ENCODE data around the gene CCDC112.
A peak's percentile ranks its signal among the peaks of the same experiment; 100 is the strongest.

Gene CCDC112

DNA sequence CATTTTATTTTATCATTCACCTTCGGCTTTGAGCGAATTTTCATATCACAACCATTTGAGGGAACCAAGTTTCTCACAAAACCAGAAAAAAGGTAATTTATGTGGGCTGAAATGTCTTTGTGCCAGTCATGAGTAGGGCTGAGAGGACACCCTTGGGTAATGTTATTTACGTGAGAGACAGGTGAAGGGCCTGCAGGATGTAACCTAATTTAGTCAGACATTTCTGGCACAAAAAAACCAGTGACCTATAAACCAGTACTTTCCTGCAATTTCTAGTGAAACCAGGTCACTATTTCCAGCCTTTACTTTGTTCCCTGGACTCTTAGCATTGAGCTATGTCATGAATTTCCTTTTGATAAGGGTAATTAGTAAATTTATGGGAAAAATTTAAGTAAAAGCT is 17.2 kb upstream of the CCDC112 start:
- no peak for DNase-seq

DNA sequence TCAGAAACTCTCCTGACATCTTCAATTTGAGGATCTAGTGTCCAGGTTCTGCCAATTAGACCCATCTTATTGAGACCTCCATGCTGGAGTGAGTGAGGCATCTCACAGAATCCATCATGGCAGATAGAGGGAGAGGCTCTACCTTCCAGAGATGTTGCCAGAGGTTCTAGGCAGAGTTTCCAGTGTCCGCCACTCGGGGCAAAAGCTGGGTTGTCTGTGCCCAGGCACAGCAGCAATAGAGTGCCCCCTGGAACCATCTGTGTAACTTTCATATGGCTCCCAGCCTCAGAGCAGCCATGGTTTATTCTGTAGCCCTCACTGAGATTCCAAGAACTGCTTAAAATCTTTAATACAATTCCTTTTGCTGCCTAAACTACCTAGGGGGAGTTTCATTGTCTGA is 16.6 kb upstream of the CCDC112 start:
- DNase-seq, result no peak

DNA sequence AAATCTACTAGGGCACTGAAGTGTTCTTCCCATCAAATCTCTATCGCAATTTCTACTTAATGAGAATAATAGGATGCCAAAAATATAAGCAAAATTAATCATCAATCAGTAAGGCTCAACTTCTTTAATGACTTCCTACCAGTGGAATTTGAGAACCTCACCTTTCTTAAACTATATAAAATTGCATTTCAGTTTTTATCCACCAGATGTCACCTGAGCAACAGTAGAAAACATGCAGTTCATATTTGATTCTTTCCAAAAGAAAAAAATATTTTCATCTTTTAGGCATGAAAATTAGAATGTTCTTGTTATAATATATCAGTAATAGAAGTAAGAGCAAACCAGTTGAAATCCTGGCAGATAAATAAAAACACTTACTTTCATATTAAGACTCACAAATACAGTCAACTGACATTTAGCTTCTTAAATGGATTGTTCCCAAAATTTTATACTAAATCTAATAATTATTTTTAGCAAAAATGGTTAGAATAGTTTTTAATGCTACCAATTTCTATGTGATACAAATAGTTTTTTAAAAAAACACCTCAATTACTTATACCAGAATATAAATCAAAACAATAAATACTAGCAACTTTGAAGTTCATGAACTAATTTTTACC is 13.4 kb upstream of the CCDC112 start:
- DNase-seq, result peak; percentile 48

DNA sequence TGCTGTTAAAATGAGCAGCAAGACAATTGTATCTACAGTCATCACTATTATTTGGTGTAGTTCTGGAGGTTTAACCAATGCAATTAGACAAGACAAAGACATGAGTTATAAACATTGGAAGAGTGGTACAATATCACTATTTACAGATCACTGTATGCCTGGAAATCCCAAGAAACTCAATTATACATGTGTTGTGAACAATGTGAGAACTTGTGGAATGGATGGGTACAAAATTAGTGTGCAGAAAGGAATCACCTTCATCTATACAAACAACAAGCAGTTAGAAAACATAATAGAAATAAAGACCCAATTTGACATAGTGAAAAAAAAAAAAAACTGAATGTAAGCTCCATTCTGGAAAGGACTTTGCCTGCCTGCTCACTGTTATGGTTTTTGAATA is 12.4 kb upstream of the CCDC112 start:
- no peak for DNase-seq

DNA sequence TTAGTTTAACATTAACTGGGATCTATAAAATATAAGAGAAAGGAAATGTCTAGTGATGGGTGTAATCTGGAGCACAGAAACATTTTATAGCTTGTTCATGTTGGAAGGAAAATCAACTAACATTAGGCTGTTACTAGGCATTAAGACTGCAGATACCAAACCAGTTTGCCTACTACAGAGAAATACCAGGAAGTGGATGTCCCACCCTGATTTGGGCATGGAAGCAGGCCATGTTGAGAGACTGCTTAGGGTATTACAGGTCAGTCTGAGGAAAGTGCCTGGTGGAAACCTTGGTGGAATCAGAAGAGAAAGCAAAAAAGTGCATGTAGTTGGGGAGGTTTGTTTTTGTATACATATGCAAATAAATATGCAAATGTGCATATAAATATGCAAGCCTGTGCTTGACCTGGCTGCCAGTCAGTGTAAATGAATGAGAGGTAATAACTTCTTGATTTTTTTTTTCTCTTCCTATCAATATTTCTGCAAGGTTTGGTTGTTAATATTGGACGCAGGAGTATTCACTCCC is 9.6 kb upstream of the CCDC112 start:
- DNase-seq, result no peak

DNA sequence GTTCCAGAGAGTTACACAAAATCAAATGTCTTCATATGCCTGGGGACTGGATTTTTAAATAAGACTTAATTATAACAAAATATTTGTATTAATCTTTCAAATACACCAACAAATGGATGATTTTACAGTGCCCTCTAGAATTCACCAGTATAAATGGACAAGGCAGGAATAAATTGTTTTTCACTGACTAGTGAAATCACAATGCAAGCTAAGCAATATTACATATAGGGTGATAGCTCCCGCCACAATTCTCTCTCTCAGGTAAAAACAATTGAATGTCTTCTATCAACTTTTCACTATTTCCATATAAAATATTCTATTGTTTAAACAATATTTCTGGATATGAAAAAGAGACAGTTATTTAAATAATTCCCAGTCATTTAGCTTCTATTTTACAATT is 8.0 kb upstream of the CCDC112 start:
- no peak for DNase-seq

DNA sequence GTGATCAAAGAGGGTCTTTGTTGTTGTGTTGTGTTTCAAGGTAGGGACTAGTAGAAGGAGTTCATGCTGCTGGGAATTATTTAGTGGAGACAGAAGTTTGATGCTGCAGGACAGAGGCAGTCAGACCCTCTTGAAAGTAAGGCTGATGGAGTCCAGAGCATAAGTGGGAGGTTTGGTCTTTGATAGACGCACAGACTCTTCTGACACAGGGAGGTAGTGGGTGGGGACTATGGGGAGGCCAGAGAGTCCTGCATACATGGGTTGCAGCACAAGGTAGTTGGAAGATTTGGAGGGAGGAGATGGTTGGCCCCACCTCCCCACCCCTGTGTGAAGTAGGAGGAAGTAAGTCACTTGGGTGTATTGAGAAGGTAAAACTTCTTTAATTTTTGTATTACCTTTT is 2.4 kb upstream of the CCDC112 start:
- DNase-seq, result no peak

DNA sequence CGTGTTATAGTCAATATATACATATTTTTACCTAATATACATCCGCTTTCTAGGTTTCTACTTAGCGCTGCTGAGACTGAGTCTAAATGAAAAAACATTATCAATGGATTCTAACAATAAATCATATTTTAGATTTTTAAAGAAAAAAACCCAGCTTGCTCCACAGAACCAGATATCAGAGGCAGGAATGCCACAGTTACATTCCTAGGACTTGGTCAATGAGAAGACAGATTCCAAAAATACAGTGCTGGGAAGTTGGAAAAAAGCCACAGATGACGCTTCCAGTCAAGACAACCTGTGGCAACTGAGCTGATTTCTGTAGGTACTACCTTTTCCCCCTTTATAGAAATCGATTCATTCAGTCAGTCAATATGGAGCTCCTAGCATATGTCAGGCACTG is 577 bp upstream of the CCDC112 start:
- DNase-seq, result peak; percentile 8

DNA sequence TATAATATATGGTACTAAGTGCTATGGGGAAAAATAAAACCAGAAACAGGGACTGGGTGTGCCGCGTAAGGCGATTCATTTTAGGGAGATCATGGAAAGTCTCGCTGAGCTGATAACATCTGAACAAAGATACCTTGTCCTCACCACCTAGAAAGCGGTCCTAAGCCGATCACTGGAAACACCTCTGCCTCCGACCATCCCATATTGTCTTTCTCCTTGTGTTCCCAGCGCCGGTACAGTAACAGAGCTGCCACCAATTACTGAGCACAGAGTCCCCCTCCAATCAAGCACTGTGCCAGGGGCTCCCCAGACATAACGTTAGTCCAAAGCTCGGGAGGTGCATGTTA is 704 bp downstream of the CCDC112 start:
- DNase-seq, result no peak

DNA sequence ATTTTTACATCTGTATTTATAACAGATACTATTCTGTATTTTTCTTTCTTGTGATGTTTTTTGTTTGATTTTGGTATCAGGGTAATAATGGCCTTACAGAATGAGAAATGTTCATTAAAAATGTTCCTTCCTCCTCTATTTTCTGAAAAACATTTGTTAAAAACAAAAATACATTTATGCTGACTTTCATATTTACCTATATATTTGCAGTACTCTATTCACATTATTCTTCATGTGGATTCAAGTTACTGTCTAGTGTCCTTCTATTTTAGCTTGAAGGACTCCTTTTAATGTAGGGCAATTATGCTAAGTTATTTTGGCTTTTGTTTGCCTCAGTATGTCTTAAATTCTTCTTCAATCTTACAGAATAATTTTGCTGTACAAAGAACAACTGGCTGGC is 5.1 kb downstream of the CCDC112 start:
- no peak for DNase-seq

DNA sequence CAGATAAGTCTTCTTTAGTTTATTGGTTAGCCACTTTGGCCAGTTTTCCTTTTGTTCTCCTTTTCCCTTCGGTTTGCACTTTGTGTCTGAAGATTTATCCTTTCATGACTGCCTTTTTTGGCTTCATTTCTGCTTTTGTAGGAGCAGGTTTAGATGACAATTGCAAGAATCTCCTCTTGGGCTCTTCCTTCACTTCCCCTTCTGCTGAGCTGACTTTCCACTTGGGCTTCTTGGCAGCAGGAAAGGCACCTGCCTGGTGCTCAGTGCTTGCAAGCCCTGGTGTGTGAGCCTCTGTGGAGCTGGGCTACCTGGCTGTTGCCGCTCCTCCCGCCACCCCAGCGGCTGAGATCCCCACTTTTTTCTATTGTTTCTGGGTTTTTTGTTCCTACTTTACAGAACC is 7.3 kb downstream of the CCDC112 start:
- DNase-seq, result no peak

DNA sequence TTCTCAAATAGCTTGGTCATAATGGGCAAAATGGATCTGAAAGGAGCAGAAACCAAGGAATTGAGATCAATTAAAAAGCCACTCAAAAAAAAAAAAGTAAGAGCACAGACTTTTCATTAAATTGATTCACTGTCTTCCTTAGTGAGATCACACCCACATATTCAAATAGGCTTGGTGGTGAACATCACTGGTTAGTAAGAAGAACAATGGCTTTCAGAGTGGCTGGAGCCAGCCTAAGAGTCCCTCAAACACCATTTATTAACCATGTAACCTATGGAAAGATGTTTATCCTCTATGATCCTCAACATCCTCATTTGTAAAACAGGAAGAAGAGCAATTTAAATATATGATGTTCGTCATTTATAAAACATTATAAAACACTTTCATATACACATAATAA is 12.4 kb downstream of the CCDC112 start:
- DNase-seq, result no peak

DNA sequence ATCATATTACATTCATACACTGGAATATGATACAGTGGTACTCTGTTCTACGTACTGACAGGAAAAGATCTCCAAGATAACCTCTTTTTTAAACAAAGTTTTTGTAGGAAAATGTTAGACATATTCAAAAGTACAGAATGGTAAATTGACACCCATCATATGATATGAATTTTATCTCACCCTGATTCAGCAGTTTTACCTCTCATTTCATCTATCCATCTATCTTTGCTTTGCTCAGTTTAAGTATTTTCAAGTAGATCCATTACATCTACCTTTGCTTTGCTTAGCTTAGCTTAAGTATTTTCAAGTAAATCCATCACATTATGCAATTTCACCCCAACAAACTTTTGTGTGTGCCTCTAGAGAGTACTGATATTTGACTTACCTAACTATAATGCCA is 14.3 kb downstream of the CCDC112 start:
- no peak for DNase-seq

DNA sequence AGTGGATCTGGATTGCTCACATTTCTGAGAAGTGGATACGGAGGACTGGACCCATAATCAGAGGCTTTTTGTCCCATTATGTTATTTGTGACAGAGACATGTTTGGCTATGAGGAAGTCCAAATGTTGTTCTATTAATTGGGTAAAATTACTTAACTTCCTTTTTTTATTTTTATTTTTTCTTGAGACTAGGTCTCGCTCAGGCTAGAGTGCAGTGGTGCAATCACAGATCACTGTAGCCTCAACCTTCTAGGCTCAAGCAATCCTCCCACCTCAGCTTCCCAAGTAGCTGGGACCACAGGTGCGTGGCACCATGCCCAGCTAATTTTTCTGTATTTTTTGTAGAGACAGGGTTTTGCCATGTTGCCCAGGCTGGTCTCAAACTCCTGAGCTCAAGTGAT is 21.9 kb downstream of the CCDC112 start:
- no peak for DNase-seq

DNA sequence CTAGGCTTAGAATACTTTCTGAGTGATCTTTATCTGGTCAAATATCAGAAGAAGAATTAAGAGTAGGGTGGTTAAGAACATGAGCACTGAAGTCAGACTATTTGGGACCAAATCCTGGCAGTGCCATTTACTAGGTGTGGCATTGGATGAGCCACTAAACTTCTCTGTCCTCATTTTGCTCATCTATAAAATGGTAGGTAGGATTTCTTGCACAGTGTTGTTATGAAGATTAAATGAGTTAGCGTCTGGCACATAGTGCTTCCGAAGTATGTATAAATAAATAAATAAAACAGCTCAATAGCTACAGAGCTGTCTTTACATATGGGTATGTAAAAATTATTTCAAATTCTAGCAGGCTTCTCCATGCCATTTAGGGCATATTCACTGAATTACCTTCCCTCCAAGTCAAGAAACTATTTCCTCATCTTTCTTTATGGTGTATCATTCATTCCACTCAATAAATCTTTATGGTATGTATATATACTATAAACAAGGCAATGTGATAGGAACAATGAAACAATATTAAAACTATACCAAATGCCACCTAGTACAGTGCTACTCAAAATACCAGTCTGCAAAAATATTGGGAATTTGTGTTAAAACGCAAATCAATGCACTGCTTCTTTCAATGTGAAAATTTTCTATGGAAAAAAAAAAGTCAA is 24.0 kb downstream of the CCDC112 start:
- no peak for DNase-seq

DNA sequence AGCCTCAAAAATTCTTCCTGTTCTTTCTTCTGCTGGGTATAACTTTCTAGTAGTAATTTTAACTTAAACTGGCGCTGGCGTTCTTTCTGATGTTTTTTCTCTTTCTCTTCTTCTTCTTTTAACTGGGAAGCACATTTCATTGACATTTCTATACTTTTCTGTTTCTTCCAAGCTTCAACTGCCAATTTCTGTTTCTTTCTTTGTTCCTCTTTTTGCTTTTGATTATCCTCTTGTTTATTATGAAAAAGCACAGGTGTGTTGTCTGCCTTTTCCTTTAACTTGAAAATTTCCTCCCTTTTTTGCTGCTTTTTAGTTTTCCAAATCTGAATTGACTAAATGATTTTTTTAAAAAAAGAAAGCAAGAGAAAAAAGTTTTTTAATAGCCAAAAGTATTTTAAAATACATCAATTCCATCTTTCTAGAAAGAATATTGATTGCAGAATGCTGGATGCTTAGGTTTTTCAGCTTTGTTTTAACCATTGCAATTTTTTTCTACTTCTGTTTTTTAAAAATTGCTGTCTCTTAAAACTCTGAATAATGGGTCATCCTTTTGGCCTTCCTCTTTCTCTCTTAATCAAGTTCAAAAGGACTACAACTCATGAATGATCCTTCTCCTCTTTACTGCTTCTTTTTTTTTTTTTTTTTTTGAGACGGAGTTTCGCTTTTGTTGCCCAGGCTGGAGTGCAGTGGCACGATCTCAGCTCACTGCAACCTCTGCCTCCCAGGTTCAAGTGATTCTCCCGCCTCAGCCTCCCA is 25.0 kb downstream of the CCDC112 start:
- no peak for DNase-seq

DNA sequence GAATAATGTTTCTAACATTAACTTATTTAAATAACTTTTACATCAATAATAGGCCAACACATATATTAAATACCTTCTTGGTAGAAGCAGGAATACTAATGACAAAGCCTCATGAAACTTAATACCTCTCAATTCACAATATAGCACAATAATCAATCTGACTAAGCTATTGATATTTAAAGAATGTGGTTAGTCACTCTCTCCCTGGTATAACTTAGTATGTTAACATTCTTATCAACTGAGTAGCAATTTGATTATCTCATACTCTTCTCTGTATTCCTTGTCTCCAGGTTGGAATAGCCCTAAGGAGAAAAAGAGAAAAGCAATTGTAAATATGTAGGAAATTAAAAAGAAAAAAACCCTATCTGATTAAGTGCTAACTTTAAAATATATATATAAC is 28.8 kb downstream of the CCDC112 start:
- DNase-seq, result peak; percentile 53

DNA sequence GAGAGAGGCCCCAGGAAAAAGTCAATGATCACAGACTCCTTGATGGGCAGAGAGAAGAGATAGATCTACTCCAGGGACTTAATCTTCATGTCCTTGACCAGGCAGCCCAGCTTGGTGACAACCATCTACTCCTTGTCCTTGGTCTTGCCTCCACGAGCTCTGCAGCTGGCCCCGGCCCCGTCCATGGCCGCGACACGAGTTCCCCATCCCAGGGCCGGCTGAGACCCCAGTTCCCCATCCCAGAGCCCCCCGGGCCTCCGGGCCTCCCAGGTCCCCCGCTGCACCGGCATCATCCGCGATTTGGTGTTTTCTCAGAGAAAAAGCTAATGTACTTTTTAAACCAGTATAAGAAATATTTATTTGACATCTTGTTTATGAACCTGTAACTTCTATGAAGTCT is 31.2 kb downstream of the CCDC112 start:
- DNase-seq, result no peak

DNA sequence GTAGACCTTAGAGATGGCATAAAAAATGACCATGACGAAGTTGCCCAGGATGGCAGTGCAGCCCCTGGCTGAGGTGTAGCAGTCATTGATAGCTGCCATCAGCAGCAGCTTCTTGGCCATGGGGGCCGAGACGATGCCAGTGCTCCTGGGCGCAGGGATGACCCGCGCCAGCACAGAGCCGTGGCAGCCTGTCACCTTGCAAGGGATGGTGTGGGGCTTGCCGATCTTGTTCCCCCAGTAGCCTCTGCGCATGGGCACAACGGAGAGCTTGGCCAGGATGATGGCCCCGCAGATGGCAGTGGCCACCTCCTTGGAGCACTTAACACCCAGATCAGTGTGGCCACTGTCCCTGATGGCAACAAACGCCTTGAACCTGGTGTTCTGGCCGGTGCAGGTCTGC is 31.7 kb downstream of the CCDC112 start:
- no peak for DNase-seq

DNA sequence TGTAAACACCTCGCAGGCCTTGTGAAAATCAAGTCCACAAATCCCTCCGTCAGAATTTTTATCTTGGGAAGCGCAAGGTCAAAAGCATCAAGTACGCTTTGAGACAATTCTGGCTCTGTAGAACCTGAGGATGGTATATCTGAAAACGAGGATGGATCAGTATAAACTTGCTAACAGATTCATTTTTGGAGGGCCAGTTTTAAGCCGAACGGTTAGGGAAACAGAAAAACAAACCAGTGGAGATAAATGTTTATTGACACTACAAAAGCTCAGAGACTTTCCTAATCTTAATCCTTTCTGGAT is 33.4 kb downstream of the CCDC112 start:
- no peak for DNase-seq

DNA sequence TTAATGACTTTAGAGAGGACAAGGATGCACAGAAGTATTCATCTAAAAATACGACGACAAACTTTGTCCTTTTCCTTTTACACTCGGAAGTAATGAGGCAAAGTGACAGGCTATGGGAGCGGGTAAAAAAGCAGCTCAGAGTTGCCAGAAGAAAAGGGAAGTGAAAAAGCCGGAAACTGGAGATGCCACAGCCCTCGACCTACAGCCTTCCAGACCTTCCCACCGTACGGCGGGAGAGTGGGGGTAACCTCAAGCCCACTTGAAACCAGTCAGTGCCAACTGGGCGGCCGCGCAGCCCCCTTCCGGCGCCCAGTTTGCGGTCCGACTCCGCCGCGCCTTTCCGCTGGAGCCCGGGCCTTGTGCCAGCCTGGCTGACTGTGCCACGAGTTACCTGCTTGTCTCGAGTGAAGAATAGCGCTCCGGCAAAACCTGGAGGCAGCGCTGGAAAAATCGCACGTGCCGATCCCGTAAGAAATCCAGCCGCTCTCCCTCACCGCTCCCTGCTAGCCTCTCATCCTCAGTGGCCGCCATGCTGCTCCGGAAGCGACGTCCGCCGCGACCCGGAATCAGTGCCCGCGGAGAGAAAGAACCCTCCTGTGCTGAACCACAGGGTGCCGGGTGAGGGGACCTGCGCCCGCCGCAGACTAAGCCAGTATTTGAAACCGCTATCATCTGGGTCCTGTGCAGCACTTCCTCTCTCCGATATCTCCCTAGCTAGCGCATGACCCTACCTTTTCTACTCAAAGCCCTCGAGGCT is 34.0 kb downstream of the CCDC112 start, which contains the start of gene PGGT1B:
TSS of gene PGGT1B (minus strand) at position 557 of the 757 bp plus-strand sequence. CDS start at position 531, 26 bp downstream.
- DNase-seq, result peak; percentile 49

DNA sequence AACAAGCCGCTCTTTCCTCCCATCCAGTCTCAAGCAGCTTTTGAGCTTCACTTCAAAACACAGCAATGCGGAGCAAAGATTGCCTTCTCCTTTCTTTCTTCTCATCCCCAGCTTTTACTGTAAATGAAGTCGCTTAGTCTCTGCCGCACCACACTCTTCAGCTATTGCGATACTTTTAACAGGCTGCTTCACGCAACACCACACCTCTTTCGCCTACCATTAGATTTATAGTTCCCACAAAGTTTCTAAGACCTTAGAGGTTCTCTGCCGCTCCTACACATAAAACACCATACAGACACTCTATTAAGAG is 34.5 kb downstream of the CCDC112 start:
- DNase-seq, result no peak

DNA sequence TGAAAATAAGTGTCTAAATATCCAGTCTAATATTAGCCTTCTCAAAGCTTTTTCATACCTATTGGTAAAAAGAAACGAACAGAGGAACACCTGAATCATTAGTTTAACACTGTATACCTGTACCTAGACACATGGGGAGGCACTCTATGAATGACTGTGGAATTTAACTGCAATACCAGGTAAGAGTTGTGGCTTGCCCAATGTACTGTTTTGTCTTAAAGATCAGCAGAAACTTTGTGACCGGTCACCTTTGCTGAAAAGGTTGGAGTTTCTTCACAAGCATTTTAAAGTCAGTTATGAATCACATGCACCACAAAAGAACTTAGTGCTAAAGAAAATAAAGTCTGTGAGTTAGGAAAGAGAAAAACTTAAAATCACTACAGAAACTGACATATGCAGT is 36.2 kb downstream of the CCDC112 start:
- DNase-seq, result no peak

DNA sequence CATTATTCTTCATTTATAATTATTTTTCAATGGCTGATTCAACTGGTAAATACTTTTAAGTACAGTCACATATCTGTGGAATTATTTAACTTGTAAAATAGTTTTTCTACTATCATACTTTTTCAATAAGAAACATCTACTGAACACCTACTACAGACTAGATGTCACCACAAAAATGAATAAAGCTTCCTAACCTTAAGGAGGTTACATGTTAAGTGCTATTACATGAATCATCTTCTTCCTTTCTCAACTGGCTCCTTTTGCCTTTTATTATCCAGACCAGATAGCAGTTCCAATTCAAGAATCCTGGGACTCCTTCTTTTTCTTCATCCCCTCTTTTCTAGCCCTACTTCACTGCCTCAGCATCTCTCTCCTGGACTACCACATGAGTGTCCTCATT is 38.5 kb downstream of the CCDC112 start:
- DNase-seq, result no peak

All from kidney glomerular epithelial cell (primary cell).